SK-N-SH (cell line): ENCODE data around the gene TAF6. TPM values are rescaled to one million over a fixed set of nuclear protein-coding genes. Genes with fewer than 3 reads are reported as not detected.

Experiments
- CTCF ChIA-PET: fragments of 300-600, 350-600 bp; formaldehyde crosslinking; extraction: SDS; loops from one replicate; lab custom pipeline; 2021; lab: Yijun Ruan, JAX
- POLR2A ChIA-PET: fragments of 350-600 bp; sonication (Branson Sonifier 250); formaldehyde crosslinking; extraction: SDS; loops from one replicate; lab custom pipeline; 2020; ENCODE audit warnings: antibody characterized with exemption, inconsistent platforms; lab: Yijun Ruan, JAX
- DNase-seq: peaks from one replicate; pipeline ENCODE4 v3.0.0; 2012
- H2AFZ ChIP-seq: fragments of 200-600 bp; sonication (generic); 2 replicates; pipeline ENCODE4 v1.8.1; 2016; ENCODE audit warnings: antibody characterized with exemption, mild to moderate bottlenecking, low read depth
- H3F3A ChIP-seq: fragments of 200-600 bp; sonication (generic); replicated peaks from 2 replicates; pipeline ENCODE3; 2016; ENCODE audit warnings: antibody characterized with exemption, mild to moderate bottlenecking; ENCODE audit not compliant: insufficient read depth
- H3K27ac ChIP-seq, 2 experiments: fragments of 200-500 bp in 1 of 2; fragments of 200-600 bp in 1 of 2; sonication (Bioruptor generic) in 1 of 2; sonication (generic), shearing (Covaris generic) in 1 of 2; 2 replicates each; pipeline versions ENCODE4 v1.5.1 to v1.6.1; 2014 to 2016; ENCODE audit warnings: low read depth in 2 of 2, inconsistent platforms in 1 of 2, low read length in 1 of 2, mild to moderate bottlenecking in 1 of 2, mixed read lengths in 1 of 2
- H3K27me3 ChIP-seq: fragments of 200-600 bp; sonication (generic), shearing (Covaris generic); 2 replicates; pipeline ENCODE4 v1.6.1; 2016; ENCODE audit warnings: mixed run types; ENCODE audit not compliant: insufficient read depth
- H3K36me3 ChIP-seq, 2 experiments: fragments of 200-500 bp in 1 of 2; fragments of 200-600 bp in 1 of 2; sonication (Bioruptor generic) in 1 of 2; sonication (generic) in 1 of 2; replicated peaks in 1 of 2; 2 replicates each; pipeline versions ENCODE3 to v1.5.1; 2014 to 2016; ENCODE audit warnings: low read length in 1 of 2, mild to moderate bottlenecking in 1 of 2; ENCODE audit not compliant: insufficient read depth in 2 of 2, control insufficient read depth in 1 of 2
- H3K4me1 ChIP-seq, 2 experiments: fragments of 200-500 bp in 1 of 2; fragments of 200-600 bp in 1 of 2; sonication (Bioruptor generic) in 1 of 2; sonication (generic), shearing (Covaris generic) in 1 of 2; 2 replicates each; pipeline versions ENCODE4 v1.5.1 to v1.6.1; 2014 to 2016; ENCODE audit warnings: low read depth in 1 of 2, low read length in 1 of 2, mixed run types in 1 of 2; ENCODE audit not compliant: insufficient read depth in 2 of 2, control insufficient read depth in 1 of 2
- H3K4me2 ChIP-seq: fragments of 200-600 bp; sonication (generic), shearing (Covaris generic); 2 replicates; pipeline ENCODE4 v1.6.1; 2017; ENCODE audit warnings: mixed run types
- H3K4me3 ChIP-seq, 2 experiments: fragments of 200-500 bp in 1 of 2; fragments of 200-600 bp in 1 of 2; sonication (Bioruptor generic) in 1 of 2; sonication (generic), shearing (Covaris generic) in 1 of 2; 2 replicates each; pipeline versions ENCODE4 v1.5.1 to v1.8.1; 2014 to 2016; ENCODE audit warnings: low read depth in 2 of 2, inconsistent platforms in 1 of 2, low read length in 1 of 2, mild to moderate bottlenecking in 1 of 2, mixed read lengths in 1 of 2, moderate library complexity in 1 of 2
- H3K79me2 ChIP-seq: fragments of 200-600 bp; sonication (generic); 2 replicates; pipeline ENCODE4 v1.8.1; 2017; ENCODE audit warnings: mild to moderate bottlenecking; ENCODE audit not compliant: insufficient read depth
- H3K9ac ChIP-seq: fragments of 200-600 bp; sonication (generic); 2 replicates; pipeline ENCODE4 v1.6.1; 2017; ENCODE audit warnings: mixed run types
- H3K9me2 ChIP-seq: fragments of 200-600 bp; sonication (generic); 2 replicates; pipeline ENCODE4 v1.6.1; 2017; ENCODE audit warnings: mixed run types
- H3K9me3 ChIP-seq: fragments of 200-600 bp; sonication (generic); 2 replicates; pipeline ENCODE4 v1.6.1; 2017; ENCODE audit warnings: mixed run types, mild to moderate bottlenecking, moderate library complexity
- H4K20me1 ChIP-seq: fragments of 200-600 bp; sonication (generic); 2 replicates; pipeline ENCODE4 v1.6.1; 2017; ENCODE audit warnings: mild to moderate bottlenecking, mixed run types; ENCODE audit not compliant: insufficient read depth
- CHD2 ChIP-seq: fragments of 150-350 bp; IDR thresholded peaks from 2 replicates; pipeline ENCODE4 v1.6.1; 2018; ENCODE audit warnings: low read length; ENCODE audit not compliant: partially characterized antibody
- ELF1 ChIP-seq: IDR thresholded peaks from 2 replicates; pipeline ENCODE4 v1.4.0; 2012
- FOSL2 ChIP-seq: IDR thresholded peaks from 2 replicates; pipeline ENCODE4 v1.4.0; 2012; ENCODE audit warnings: low read depth, mild to moderate bottlenecking, moderate library complexity, borderline replicate concordance
- GABPA ChIP-seq: IDR thresholded peaks from 2 replicates; pipeline ENCODE4 v1.4.0; 2012; ENCODE audit warnings: low read depth, mild to moderate bottlenecking
- MAX ChIP-seq: IDR thresholded peaks from 2 replicates; pipeline ENCODE4 v1.4.0; 2012; ENCODE audit warnings: low read depth
- MXI1 ChIP-seq: IDR thresholded peaks from 2 replicates; pipeline ENCODE4 v1.6.1; 2012; ENCODE audit warnings: mild to moderate bottlenecking, low read depth, low read length, improper control_type of control experiment
- NRF1 ChIP-seq: IDR thresholded peaks from 2 replicates; pipeline ENCODE4 v1.6.1; 2012; ENCODE audit warnings: low read depth, mild to moderate bottlenecking, low read length
- POLR2AphosphoS5 ChIP-seq: IDR thresholded peaks from 2 replicates; pipeline ENCODE4 v1.6.1; 2012; ENCODE audit warnings: low read depth, low read length
- REST ChIP-seq: IDR thresholded peaks from 2 replicates; pipeline ENCODE4 v1.6.1; 2012; ENCODE audit warnings: mild to moderate bottlenecking, low read depth, low read length, moderate library complexity
- RFX5 ChIP-seq: IDR thresholded peaks from 2 replicates; pipeline ENCODE4 v1.6.1; 2012; ENCODE audit warnings: mild to moderate bottlenecking, improper control_type of control experiment, low read length
- SIN3A ChIP-seq: IDR thresholded peaks from 2 replicates; pipeline ENCODE4 v1.6.1; 2012; ENCODE audit warnings: low read depth, mild to moderate bottlenecking, low read length, moderate library complexity, borderline replicate concordance
- SMC3 ChIP-seq: IDR thresholded peaks from 2 replicates; pipeline ENCODE4 v1.6.1; 2012; ENCODE audit warnings: low read depth, low read length, improper control_type of control experiment
- TAF1 ChIP-seq: IDR thresholded peaks from 2 replicates; pipeline ENCODE4 v1.6.1; 2012; ENCODE audit warnings: low read depth, mild to moderate bottlenecking, low read length, moderate library complexity, borderline replicate concordance
- TEAD4 ChIP-seq: IDR thresholded peaks from 2 replicates; pipeline ENCODE4 v1.4.0; 2012; ENCODE audit warnings: mild to moderate bottlenecking, borderline replicate concordance; ENCODE audit not compliant: insufficient read depth
- YY1 ChIP-seq: IDR thresholded peaks from 2 replicates; pipeline ENCODE4 v1.4.0; 2012; ENCODE audit warnings: low read depth, mild to moderate bottlenecking
- WGBS: methylation state at CpG from one replicate; pipeline ENCODE4 v1.1.6; 2017; ENCODE audit warnings: low lambda C conversion rate; 5-methylcytosine and 5-hydroxymethylcytosine counted together
- polyA plus RNA-seq, 3 experiments: library from polyadenylated mRNA; depleted of rRNA; stranded (reverse); fragments of >200 nt; gene quantifications; 2 replicates each; pipeline ENCODE4 v1.2.3, GENCODE V29; 2012
- TF ChIP-seq, protein P1 (sequence below): IDR thresholded peaks from 2 replicates; pipeline ENCODE4; 2012
- TF ChIP-seq, protein P2 (sequence below): fragments of 150-350 bp; IDR thresholded peaks from 2 replicates; pipeline ENCODE4 v1.6.1; 2016; ENCODE audit warnings: mild to moderate bottlenecking, low read depth, low read length

The TAF6 gene
- polyA plus RNA-seq, 1 of the 3 experiments (the other 2 are of a cell fraction) = 70.5 TPM

GRCh38 chr7:100089458-100090196 is 29.5 kb downstream of the TAF6 start:
- CTCF ChIA-PET = interaction anchor here (0.8 to 1.2 kb wide), 3 partner anchors 9 to 45 kb away, joined by 3 to 4 read pairs (median 3); partner anchors contain the start of gene AP4M1
- no peaks in the 10 kb centered on the region for H3K27me3 ChIP-seq
- no peaks in the 10 kb centered on the region for H4K20me1 ChIP-seq
- peak overlapping the region; percentile 71 to 87 for H3K4me3 ChIP-seq
- TF ChIP-seq SMC3 (no peak), FOSL2 (0 out of 2 replicates have a peak, but pooled peaks have one; percentile 4)
- POLR2A ChIA-PET = interaction anchor here (7.5 kb wide), 1 partner anchor 11 kb away, joined by 98 read pairs; the partner anchor contains the start of genes AP4M1 and MCM7
- H3K36me3 ChIP-seq = peaks cover 38 to 45% of the 10 kb centered on the region in 2 experiments
- H3K9ac ChIP-seq = peak overlapping the region; percentile 87
- H3K79me2 ChIP-seq = peaks cover 58% of the 10 kb centered on the region
- H3K4me2 ChIP-seq = peak overlapping the region; percentile 93
- no peaks in the 10 kb centered on the region for H3K9me3 ChIP-seq
- 8% methylated on average over 7 of the region's 7 CpGs for WGBS
- peak overlapping the region; percentile 64; the same call in 1 of the 2 replicates for H2AFZ ChIP-seq
- peak overlapping the region; percentile 84 to 98 for H3K27ac ChIP-seq
- peaks cover 32 to 33% of the 10 kb centered on the region in 2 experiments for H3K4me1 ChIP-seq
- peaks cover 80% of the 10 kb centered on the region for H3F3A ChIP-seq
- DNase-seq = no peak
- H3K9me2 ChIP-seq = no peaks in the 10 kb centered on the region

DNA sequence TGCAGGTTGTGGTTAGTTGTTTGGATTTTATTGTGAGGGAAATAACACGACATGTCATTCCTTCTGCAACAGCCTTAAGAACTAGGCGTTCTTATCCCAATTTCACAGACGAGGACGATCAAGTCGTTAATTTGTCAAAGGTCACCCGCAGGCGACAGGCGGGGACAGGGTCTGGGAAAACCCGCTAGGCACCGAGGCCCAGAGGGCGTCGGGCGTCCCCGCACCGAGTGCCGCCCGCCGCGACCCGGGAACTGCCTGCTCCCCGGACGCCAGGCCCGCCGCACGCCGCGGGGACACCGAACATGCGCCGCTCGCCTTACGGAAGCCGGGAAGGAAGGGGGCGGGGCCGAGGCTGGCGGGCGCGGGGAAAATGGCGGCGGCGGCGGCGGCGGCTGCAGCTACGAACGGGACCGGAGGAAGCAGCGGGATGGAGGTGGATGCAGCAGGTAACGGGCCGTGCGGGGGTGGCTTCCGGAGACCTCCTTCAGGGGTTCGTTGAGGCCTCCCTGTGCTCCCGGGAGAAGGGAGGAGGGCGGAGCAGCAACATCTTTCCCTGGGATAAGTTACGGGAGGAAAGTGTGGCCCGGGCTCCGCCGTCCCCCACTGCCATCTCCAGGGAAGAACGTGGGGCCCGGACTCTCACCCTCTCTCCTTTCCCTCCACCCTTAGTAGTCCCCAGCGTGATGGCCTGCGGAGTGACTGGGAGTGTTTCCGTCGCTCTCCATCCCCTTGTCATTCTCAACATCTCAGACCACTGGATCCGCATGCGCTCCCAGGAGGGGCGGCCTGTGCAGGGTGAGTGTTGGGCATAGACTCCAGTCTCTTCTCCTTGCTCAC is 30.3 kb downstream of the TAF6 start, which contains the start of gene COPS6:
COPS6 (plus strand) TSS at position 349 of the 837 bp plus-strand sequence; CDS start at position 371, 22 bp downstream.
- Histone ChIP-seq H3F3A (peaks cover 72% of the 10 kb centered on the region), H3K27ac (peak within 1 kb of the TSS; percentile 84 to 98), H4K20me1 (no peaks in the 10 kb centered on the region), H3K4me2 (peak within 1 kb of the TSS; percentile 93), H3K9me3 (no peaks in the 10 kb centered on the region), H2AFZ (peak within 1 kb of the TSS; percentile 64), H3K9ac (peak within 1 kb of the TSS; percentile 87), H3K4me3 (peak within 1 kb of the TSS; percentile 71 to 87), H3K27me3 (no peaks in the 10 kb centered on the region), H3K79me2 (peaks cover 51% of the 10 kb centered on the region), H3K4me1 (peaks cover 25 to 33% of the 10 kb centered on the region in 2 experiments; a peak in 3 of 4 replicates), H3K9me2 (no peaks in the 10 kb centered on the region), H3K36me3 (peaks cover 30 to 37% of the 10 kb centered on the region in 2 experiments)
- ChIA-PET POLR2A (interaction anchor here (0.7 to 7.5 kb wide), 4 partner anchors 12 to 341 kb away, joined by 3 to 98 read pairs (median 3); partner anchors contain the start of genes AP4M1, MCM7 and MEPCE), CTCF (interaction anchor here (0.8 to 1.2 kb wide), 5 partner anchors 13 to 159 kb away, joined by 3 to 4 read pairs (median 3); partner anchors contain the start of genes AP4M1 and GJC3)
- 3% methylated on average over 38 of the region's 68 CpGs for WGBS
- TF ChIP-seq SIN3A (0 out of 2 replicates have a peak, but pooled peaks have one; percentile 58), YY1 (peak; percentile 99), NRF1 (peak; percentile 69), GABPA (peak; percentile 47; the same call in 1 of the 2 replicates), TEAD4 (peak; percentile 13; the same call in 1 of the 2 replicates), POLR2AphosphoS5 (peak; percentile 85), TAF1 (peak; percentile 99), ELF1 (peak; percentile 62; the same call in 1 of the 2 replicates), RFX5 (no peak), MXI1 (peak; percentile 92), REST (peak; percentile 73; the same call in 1 of the 2 replicates), MAX (peak; percentile 99), CHD2 (no peak), SMC3 (no peak)
- TF ChIP-seq, protein P1, sequence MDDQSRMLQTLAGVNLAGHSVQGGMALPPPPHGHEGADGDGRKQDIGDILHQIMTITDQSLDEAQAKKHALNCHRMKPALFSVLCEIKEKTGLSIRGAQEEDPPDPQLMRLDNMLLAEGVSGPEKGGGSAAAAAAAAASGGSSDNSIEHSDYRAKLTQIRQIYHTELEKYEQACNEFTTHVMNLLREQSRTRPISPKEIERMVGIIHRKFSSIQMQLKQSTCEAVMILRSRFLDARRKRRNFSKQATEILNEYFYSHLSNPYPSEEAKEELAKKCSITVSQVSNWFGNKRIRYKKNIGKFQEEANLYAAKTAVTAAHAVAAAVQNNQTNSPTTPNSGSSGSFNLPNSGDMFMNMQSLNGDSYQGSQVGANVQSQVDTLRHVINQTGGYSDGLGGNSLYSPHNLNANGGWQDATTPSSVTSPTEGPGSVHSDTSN = peak; percentile 19; the same call in 1 of the 2 replicates
- TF ChIP-seq, protein P2, sequence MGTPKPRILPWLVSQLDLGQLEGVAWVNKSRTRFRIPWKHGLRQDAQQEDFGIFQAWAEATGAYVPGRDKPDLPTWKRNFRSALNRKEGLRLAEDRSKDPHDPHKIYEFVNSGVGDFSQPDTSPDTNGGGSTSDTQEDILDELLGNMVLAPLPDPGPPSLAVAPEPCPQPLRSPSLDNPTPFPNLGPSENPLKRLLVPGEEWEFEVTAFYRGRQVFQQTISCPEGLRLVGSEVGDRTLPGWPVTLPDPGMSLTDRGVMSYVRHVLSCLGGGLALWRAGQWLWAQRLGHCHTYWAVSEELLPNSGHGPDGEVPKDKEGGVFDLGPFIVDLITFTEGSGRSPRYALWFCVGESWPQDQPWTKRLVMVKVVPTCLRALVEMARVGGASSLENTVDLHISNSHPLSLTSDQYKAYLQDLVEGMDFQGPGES = no peak
- DNase-seq = peak; percentile 97
